ENCODE measurements around the gene TTC39A.

DNA sequence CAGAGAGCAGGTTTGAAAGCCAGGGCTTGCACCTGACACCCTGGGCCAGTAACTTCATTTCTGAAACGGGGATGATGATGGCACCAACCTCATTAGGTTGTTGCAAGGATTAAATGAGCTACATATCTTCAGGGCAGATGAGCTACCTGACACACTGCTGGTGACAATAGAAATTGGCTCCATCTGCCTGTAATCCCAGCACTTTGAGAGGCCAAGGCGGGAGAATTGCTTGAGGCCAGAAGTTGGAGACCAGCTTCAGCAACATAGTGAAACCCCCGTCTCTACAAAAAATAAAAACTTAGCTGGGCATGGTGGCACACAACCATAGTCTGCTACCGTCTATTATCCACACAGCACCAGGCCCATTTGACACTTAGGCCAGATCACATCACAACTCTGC lies 6.3 kb upstream of the TTC39A start:
- TF ChIP-seq SP1 (IDR thresholded peaks at IDR 0.05) (no peak), ELF4 (IDR thresholded peaks at IDR 0.05) (no peak), HDGF (IDR thresholded peaks at IDR 0.05; ENCODE audit: borderline replicate concordance) (no peak), FOXA1 (IDR thresholded peaks at IDR 0.05) (no peak), FOXM1 (IDR thresholded peaks at IDR 0.05; ENCODE audit: borderline replicate concordance) (no peak)

Data from HEK293T (cell line).